Stimulated activated CD4-positive, alpha-beta T cell treated with anti-CD3 and anti-CD28 coated beads, TNF-alpha, amount 100 ng/mL, for 24 hours (primary cell): ENCODE measurements around the gene CIAO1.
"Not testable (repeated sequence)": the region's sequence is repeated elsewhere in the genome, so short reads cannot be mapped to it uniquely, and the experiment has no call there.

ENCODE experiments used
- DNase-seq, 3 experiments: peaks; one replicate each; pipeline ENCODE4 v3.0.0-alpha.2; 2020; ENCODE audit warnings: low read depth in 3 of 3

Gene CIAO1

DNA sequence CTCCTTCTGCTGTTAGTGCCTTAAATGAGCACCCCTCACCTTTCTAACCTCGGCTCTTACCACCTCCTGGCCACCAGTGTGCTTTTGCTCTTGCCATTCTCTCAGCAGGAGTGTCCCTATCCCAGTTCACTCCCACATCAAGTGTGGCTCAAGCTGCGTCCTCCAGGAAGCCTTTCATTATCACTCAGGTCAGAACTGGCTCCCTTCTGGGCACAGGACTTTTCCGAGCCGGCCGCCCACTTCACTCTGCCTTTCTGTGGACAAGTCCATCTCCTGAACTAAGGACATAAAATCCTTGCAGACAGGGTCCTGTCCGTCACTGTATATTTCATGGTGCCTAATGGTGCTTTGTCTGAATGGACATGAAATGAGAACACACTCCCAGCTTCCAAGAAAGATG lies 15.8 kb upstream of the CIAO1 start:
- no peak for DNase-seq

DNA sequence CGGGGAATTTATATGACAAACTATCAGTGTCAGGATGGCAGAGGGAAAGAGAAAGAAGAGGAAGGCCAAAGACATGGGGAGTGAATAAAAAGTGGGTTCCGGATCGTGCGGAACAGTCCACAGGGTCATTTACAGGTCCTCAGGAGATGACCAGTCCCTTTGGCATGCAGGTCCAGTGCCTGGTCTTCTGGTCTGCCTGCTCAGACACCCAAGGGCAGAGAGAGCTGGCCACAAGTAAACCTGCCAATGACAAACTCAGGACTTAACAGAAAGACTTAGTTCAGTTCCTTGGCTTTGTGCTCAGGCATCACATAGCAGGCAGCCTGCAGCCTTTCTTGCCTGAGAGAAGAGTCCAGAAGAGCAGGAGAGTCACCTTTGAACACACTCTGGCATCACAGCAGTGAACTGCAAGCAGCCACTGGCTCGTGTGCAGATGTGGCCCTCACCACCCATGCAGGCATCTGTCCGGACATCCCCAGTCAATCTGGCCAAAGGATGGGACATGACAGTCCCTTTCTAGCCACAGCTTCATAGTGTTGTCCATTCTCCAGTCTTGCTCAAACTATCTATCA lies 14.2 kb upstream of the CIAO1 start:
- no peak for DNase-seq

DNA sequence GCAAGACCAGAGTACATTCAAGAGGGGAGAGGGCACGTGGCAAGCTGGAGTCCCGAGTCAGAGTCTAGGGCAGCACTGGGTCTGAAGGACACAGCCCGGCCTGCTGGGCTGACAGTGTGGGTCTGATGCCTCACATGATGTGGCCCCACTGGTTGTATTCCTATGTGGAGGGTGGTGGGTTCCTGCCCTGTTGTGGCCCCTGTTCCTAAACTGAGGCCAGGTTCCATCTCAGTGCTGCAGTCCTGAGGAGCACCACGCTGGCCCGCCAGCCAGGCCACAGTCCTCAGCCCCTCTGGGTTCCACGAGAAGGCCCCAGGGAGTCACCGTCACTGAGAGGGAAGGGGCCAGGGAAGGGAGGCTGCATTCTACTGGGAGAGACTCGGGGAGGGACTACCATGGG lies 13.5 kb upstream of the CIAO1 start:
- DNase-seq: no peak

DNA sequence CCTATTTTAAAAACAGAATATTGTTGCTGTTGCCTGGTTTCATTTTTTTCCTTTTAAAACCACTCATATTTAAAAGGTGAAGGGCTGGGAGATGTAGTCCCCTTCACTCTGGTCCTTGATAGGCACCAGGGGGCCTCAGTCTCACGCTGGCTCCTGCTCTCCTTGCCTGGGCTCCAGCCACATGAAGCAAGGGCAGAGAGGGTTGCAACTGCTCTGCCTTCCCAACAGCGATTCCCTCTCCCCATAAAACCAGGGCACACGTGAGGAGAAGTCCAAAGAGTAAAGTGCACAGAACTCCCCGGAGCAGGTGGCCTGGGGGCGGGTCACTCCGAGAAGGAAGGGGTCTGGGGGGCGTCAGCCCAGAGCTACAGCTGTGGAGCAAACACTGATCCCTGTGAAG lies 13.0 kb upstream of the CIAO1 start:
- no peak for DNase-seq

DNA sequence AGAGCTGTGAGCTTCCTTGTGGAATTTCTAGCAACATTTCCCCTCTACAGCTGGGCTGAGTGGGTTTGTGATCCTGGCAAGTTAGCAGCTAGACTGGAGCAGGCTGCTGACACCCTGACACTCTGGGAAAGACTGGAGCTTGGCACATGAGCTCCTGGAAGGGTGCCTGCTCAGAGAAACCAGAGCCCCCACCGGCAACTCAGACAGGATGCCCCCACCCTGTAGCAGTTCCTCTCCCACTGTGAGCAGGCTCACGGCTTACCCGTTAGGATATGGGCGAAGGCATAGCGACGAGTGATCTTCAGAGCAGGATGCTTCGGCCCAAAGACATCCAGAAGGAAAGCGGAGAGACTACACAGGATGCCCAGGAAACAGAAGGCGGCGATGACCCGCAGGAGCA lies 11.5 kb upstream of the CIAO1 start:
- no peak for DNase-seq

DNA sequence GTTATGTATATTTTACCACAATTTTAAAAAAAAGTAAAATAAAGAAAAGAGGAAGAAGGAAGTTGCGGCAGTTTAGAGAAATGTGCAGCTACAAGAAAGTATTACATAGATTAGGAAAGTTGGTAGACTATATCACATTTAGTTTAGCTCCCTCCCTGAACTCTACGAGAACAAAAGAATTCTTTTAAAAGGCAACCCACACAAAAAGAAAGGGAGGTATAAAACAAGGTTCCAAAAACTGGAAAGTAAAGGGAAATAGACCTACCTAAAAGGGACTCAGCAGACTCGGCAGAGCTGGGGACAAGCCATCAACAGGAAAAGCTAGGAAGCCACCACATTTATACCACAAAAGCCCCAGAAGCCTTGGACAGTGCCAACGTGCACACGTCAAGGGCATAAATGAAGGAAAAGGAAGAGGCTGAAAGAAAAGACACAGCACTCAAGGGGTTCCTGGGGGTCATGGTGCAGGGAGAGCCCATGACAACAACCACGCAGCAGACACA lies 9.4 kb upstream of the CIAO1 start:
- DNase-seq: no peak

DNA sequence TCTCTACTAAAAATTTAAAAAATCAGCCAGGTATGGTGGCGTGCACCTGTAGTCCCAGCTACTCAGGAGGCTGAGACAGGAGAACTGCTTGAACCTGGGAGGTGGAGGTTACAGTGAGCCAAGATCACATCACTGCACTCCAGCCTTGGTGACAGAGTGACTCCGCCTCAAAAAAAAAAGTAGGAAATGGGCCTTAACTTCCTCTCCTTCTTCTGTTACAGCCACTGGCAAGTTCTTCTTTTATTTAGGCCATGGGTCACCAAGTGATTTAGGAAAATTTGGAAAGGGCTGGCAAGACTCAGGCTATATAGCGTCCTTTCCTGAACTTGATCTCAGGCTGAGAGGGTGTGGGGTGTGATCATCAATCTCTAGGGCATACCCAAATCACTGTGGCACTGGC lies 8.3 kb upstream of the CIAO1 start:
- not testable (repeated sequence) for DNase-seq

DNA sequence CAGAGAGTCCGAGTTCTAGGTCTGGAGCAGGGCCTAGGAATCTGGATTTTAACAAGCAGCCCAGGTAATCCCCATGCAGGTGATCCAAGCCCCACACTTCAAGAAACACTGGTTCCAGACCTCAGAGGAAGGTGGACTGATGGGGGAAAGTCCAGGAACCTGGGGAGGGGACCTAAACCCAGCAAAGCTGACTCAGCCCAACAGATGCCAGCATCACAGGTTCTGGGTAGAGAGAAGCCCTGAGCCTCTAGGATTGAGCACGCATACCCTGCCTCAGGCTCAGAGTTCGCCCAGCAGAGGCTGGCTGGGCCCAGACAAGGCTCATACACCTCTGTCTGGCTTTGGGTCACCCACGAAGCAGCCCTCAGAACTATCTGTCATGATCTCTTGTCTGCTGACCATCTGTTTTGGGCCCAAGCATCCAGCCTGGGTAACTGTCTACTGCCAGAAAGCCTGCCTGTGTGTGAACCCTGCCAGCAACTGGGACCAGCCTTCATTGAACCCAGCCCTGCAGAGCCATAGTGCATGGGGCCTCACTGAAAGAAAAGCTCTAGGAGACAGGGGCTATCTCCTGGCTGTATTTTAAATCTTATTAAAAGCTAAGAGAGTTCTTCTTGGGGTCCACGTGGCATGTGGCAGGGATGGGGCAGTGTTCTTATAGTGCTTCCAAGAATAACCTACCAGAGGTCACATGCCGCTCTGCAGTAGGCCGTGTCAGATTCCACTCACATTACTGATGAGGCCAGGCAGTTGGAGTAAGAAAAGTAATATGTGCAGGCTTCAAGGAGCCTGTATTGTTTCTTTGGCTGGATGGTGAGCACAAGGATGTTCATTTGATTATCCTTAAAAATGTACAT lies 7.6 kb upstream of the CIAO1 start:
- DNase-seq: no peak

DNA sequence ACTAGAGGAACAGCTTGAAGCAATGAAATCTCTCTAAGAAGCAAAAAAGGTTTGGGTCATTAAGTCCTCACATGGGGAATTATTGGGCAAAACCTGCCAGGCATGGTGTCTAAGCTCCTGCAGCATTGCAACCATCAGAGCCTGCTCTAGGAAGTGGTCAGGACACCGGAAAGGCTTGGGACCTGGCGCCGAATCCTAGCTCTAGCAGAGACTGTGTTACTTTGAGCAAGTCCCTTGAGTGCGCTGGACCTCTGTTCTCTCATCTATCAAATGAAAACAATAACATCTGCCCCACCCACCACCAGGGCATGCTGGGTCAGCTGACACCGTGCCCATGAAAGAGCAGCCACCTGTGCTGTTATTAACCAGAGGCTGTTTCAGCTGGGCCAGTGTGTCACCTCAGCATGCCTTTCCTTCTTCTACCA lies 6.5 kb upstream of the CIAO1 start:
- no peak for DNase-seq

DNA sequence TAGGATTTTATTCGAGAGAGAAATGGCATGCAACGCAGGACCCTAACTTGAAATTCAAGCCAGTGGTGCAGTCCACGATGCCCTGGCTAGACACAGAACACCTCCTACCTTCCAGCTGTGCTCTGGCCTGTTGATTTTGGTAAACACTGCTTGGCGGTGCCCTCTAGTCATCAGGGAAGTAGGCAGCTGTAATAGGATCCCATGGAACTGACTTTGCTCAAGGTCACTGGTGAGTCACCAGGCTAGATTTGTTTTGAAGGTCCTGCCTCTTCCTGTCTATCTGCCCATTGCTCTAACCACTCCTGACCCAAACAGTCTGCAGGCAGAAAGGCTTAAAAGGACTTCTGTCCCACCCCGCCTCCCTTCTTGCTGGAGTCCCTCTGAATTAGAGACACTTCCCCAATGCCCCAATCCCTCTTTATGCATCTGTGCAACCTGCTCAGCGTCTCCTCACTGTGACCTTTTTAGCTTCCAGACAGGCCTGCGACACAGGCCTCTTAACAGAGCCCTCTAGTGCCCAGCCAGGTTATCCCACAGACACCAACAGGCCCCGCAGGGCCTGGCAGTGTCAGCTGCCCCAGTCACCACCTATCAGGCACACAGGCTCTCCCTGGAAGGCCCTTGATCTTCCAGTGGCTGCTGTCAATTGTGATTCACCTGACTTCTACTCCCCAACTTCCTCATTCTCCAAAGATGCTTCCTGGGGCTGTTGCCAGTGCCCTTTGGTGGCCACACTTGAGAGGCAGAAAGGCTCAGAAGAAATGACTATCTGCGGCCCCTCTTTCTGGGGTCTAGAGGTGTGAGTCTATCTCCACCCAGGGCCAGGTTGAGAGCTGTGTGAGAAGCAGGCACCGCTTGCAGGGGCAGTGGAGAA lies 5.4 kb upstream of the CIAO1 start:
- peak in 1 of 3 experiments; percentile 22 for DNase-seq

DNA sequence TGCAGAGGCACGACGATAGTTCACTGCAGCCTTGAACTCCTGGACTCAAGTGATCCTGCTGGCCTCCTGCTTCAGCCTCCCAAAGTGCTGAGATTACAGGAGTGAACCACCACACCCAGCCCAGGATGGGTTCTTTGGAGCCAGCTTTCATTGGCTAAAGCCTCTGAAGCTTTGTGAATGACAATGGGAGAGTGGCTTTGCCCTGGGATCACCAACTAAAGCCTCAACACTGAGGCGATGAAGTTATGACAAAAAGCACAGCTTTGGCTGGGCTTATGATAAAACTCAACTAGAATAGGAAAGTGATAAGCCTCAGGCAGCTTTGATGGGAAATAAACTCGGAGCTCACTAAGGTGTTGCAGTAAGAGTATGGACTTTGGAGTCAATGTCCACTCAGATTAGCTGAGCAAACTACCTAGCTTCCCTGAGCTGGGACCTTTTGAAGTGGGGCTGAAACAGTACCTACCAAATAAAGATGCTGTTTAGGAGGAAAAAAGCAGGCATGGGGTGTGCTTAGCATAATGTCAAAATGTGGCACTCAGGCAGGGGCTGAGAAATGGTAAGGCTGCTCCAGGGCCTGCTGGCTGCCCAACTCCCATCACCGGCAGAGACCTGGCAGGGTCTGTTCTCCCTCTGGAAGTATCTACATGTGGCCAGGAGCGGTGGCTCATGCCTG lies 4.6 kb upstream of the CIAO1 start:
- no peak for DNase-seq

DNA sequence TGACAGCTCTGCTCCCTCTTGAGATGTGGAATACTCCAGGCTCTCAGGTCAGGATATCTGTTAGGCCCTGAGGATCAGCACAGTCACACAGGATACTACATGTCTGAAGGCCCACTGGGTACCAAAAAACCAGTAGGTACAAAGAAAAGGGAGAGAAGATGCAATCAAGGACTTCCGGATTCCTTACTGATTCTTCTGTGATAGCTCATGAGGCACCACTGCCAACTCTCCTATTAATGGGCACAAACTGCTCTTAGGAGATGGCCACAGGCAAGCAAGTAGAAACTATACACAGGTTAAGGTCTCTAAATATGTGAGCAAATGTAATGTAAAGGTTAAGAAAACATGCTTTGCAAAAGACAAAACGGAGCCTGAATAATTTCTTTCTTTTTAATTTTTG lies 3.7 kb upstream of the CIAO1 start:
- DNase-seq: no peak

DNA sequence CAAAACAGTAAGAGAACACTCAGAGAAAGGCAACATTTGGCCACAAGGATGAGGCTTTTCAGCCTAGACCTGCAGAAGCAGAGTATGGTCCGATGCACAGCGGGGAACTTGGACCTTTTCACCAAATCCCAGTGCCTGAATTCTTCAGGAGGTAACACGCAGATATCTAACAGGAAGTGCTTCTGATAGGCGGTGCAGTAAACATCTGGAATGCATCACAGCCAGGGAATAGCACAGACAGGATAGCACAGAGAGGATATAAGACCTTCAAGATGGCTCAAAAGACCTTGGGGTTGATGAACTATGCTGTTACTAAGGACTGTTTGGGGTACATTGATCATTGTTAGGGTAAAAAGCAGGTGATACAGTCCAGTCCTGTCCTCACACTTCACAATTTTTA lies 1.9 kb upstream of the CIAO1 start:
- no peak for DNase-seq

DNA sequence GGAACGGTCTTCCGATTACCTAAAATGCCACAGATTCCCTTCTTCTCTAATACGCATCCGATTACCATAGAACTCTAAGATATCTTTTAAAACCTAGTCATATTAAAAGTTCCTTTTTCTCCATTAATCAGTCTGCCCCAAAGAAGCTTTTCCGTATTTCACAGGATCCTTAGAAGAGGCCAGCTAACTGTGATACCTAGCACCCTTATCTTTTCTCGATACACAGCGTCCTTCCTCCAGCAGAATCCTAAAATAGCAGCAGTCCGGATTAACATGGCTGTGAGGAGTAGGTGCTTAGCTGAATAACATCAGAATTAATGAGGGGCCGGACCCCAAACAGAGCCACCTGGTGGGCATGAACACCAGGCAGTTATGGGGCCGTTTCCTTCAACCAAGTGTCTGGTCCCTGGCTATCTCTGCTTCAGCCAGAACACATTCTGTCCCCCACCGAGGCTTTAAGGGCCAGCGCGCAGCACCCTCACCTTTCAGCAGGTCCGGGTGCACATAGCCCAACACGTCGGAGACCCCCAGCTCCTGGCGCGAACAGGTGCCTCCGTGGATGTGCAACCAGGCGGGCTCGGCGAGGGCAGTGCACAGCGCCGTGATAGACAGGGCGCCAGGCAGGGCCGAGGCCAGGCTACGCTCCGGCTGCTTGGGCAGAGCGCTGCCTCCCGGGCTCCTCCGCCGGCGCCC lies 1.2 kb upstream of the CIAO1 start:
- no peak for DNase-seq

DNA sequence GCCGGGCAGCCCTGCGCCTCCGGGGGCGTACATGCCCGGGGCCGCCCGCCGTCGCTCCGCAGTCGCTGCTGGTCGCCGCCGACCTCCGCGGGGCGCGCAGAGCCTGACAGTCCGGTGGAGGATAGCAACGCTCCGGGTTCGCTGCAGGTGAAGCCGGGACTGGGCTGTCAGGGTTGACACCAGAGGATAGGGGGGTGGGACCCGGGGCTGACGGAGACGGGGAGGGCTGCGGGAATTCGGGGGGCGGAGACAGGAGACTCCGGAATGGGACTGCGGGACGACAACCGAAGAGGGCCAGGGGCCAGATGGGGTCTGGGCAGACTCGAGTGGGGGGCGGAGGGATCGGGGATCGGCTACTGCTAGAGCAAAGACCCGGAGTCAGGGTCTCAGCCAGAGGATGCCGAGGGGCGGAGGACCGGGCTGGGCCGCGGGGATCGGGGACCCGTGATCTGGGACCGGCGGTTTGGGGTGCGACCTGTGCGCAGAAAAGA lies 631 bp upstream of the CIAO1 start:
- DNase-seq: peak in 1 of 3 experiments; percentile 25

DNA sequence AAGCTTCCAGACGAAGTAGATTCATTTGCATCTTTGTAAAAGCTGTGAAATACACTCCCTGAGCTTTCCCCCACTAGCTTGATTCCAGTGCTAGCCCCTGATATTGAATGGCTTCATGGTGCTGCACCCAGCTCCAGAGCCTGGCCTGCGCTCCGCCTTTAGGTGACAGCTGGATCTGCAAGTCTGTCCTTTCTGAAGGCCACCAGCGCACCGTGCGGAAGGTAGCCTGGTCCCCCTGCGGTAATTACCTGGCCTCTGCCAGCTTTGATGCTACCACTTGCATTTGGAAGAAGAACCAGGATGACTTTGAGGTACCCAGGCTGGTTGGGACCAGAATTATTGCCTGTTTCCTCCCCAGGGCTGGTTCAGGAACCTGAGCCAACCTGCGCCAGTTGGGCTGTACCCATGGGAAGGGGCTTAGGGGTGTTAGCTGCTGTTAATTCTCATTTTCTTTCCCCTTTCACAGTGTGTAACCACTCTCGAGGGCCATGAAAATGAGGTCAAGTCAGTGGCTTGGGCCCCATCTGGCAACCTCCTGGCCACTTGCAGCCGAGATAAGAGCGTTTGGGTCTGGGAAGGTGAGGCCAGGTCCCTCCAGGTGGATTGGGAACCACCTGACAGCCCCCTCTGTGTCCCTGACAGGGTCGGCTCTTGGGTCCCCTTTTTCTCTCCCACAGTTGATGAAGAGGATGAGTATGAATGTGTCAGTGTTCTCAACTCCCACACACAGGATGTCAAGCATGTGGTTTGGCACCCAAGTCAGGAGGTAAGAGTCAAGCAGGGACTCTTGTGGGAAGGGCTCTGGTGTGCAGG lies 1.3 kb downstream of the CIAO1 start:
- DNase-seq: peak in 2 of 3 experiments; percentile 4 to 49

DNA sequence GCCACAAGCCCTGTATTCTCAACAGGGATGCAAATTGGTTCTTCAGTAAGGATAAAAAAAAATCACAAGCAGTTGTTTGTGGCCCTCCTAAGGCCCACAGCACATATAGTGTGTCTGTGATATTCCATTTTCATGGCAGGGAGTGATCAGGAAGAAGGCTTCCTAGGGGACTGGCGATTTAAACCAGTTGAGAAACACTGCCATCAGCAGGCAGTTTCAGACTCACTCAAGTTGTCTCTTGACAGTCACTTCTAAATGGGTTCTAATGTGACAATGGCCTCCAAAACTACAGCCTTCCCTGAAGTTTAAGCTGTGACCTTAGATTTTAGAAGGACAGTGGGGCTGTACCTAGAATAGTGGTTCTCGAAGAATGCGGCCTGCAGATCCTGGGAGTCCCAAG lies 6.0 kb downstream of the CIAO1 start:
- no peak for DNase-seq

DNA sequence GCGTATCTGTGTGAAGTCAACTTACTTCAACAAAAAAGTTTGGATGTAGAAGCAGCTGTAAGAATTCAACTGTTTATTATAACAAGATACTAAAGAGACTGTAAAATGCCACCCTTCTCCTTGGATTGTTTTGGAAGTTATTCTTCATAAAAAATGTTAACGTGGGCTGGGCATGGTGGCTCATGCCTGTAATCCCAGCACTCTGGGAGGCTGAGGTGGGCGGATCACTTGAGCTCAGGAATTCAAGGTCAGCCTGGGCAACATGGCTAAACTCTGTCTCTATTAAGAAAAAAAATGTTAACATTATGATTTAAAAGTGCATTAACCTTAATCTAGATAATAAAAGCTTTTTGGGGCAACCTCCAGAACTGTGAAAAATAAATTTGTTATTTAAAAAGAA lies 7.7 kb downstream of the CIAO1 start:
- no peak for DNase-seq

DNA sequence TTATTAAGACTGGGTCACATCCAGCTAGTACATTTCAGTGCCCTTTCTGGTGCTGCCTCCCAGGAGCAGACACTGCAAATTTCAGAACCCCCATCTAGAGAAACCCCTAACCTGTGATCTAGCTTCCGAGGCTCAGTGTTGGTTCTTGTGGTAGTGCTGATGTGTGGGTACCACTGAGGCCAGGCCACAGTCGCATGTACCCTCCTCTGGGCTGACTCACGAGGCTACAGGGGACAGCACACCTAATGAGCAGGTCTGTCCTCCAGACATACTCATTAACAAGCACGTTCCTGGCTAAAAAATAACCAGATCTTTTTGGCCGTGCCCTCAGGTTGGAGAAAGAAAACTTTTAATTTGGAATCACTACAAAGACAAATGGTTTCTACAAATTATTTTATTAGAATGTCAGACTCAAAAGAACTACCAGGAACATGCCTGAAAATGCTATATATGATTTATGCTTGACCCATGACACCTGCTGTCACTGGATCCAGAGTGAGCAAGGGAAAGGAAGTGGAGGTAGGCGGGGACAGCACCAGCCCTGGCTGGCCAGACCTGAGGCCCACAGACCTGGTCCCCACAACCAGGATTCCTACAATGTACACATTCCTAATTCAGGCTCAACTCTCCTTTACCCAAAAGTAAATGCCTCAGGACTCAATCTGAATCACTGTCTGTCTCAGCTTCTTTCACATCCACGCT lies 8.5 kb downstream of the CIAO1 start:
- DNase-seq: no peak
